Kidney (tissue), 14 donors: ENCODE data around the gene GNG13. TPM values are rescaled to one million over a fixed set of nuclear protein-coding genes. Genes with fewer than 3 reads are reported as not detected.

Experiments used
- DNase-seq, 5 donors: peaks; one replicate each; pipeline ENCODE4 v3.0.0-alpha.2; 2013 to 2020
- FAIRE-seq: peaks from 2 replicates; lab custom pipeline; 2012; peaks lifted over from hg19 to GRCh38; lab: Jason Lieb, UNC
- H3K27ac ChIP-seq, 2 donors: one replicate each; pipeline ENCODE4 v1.7.0; 2013; ENCODE audit warnings: low read depth in 2 of 2, low read length in 2 of 2, inconsistent platforms in 1 of 2
- H3K27me3 ChIP-seq: one replicate; pipeline ENCODE4 v1.7.1; 2013; ENCODE audit warnings: low read length, inconsistent platforms; ENCODE audit not compliant: control insufficient read depth, insufficient read depth
- H3K36me3 ChIP-seq, 3 donors: one replicate each; pipeline versions ENCODE4 v1.7.0 to v1.7.1; 2013; ENCODE audit warnings: low read length in 3 of 3, control low read depth in 1 of 3, inconsistent platforms in 1 of 3; ENCODE audit not compliant: insufficient read depth in 3 of 3, control insufficient read depth in 2 of 3
- H3K4me1 ChIP-seq, 3 donors: one replicate each; pipeline versions ENCODE4 v1.7.0 to v1.7.1; 2013; ENCODE audit warnings: low read length in 3 of 3, inconsistent platforms in 1 of 3, low read depth in 1 of 3; ENCODE audit not compliant: control insufficient read depth in 2 of 3, insufficient read depth in 2 of 3
- H3K4me3 ChIP-seq, 3 donors: one replicate each; pipeline versions ENCODE4 v1.7.0 to v1.8.1; 2013; ENCODE audit warnings: low read length in 3 of 3, control low read depth in 1 of 3, inconsistent platforms in 1 of 3
- H3K9ac ChIP-seq, 3 donors: one replicate each; pipeline versions ENCODE4 v1.7.0 to v1.7.1; 2013; ENCODE audit warnings: low read length in 3 of 3, control low read depth in 1 of 3, inconsistent platforms in 1 of 3
- H3K9me3 ChIP-seq, 3 donors: one replicate each; pipeline versions ENCODE4 v1.7.0 to v1.7.1; 2013; ENCODE audit warnings: low read length in 3 of 3, control low read depth in 1 of 3, inconsistent platforms in 1 of 3; ENCODE audit not compliant: control insufficient read depth in 2 of 3, insufficient read depth in 1 of 3
- CTCF ChIP-seq: IDR thresholded peaks from 3 replicates; pipeline ENCODE4 v1.5.1; 2012; ENCODE audit warnings: mild to moderate bottlenecking, moderate library complexity, borderline replicate concordance; ENCODE audit not compliant: insufficient read depth; ENCODE audit errors: extremely low read depth
- intact Hi-C: fragments of 100-400 bp; cut with DNase I; formaldehyde crosslinking; loops from one replicate; pipeline ENCODE4 v1.11.1; 2022
- polyA plus RNA-seq: library from polyadenylated mRNA; stranded (reverse); fragments of 350-450 nt; fragmentation: Illumina TruSeq; extraction: RNeasy Lipid Tissue Mini Kit (QIAGEN cat#74804); gene quantifications from one replicate; pipeline ENCODE4 v1.2.3, GENCODE V29; 2014; ENCODE audit warnings: low read depth, low replicate concordance; ENCODE audit not compliant: insufficient read depth
- total RNA-seq: library from RNA; stranded (reverse); fragmentation: NEBNext Ultra II Directional; extraction: Animal tissue kit (Norgen Biotek cat#: 25700); gene quantifications from one replicate; pipeline ENCODE4 v1.2.1, GENCODE V29; 2021
- donor health status: control.
- donor health status: control.
- donor health status: control.
- donor health status: control.
- donor health status: control.
- donor health status: DM: yes; HTN: yes; CAD: no.
- donor health status: Normal renal cell carcinoma (clear cell type).

GNG13 gene
- total and polyA plus RNA-seq, 2 donors from 2014 or later = not detected

GRCh38 chr16:824194-824593 is 23.7 kb upstream of the GNG13 start:
- no peak overlapping the region for H3K9ac ChIP-seq
- FAIRE-seq = no peak
- no peak overlapping the region for H3K4me3 ChIP-seq
- TF ChIP-seq CTCF = no peak
- H3K27me3 ChIP-seq = no peaks in the 10 kb centered on the region
- intact Hi-C loops = no loop called here
- no peaks in the 10 kb centered on the region for H3K36me3 ChIP-seq
- no peaks in the 10 kb centered on the region for H3K4me1 ChIP-seq
- H3K9me3 ChIP-seq = no peaks in the 10 kb centered on the region
- no peak overlapping the region for H3K27ac ChIP-seq
- peak in 1 of 5 donors; percentile 79 for DNase-seq

- H3K4me3 ChIP-seq = no peak overlapping the region
- H3K9me3 ChIP-seq = peaks cover 0 to 2% (median 0%) of the 10 kb centered on the region in 3 donors
- no peak for DNase-seq
- no peaks in the 10 kb centered on the region for H3K4me1 ChIP-seq
- no peak for TF ChIP-seq CTCF
- H3K27ac ChIP-seq = no peak overlapping the region
- no peak overlapping the region for H3K9ac ChIP-seq
- intact Hi-C loops = no loop called here
- H3K36me3 ChIP-seq = no peaks in the 10 kb centered on the region
- no peak for FAIRE-seq
- peaks cover 7% of the 10 kb centered on the region for H3K27me3 ChIP-seq
These were observed 22.4 kb upstream of the GNG13 start for GRCh38 chr16:822909-823297.

GRCh38 chr16:822174-822908 is 21.8 kb upstream of the GNG13 start:
- intact Hi-C loops = no loop called here
- peaks cover 0 to 2% (median 0%) of the 10 kb centered on the region in 3 donors for H3K9me3 ChIP-seq
- H3K36me3 ChIP-seq = no peaks in the 10 kb centered on the region
- H3K9ac ChIP-seq = no peak overlapping the region
- H3K27ac ChIP-seq = no peak overlapping the region
- TF ChIP-seq CTCF = no peak
- no peak overlapping the region for H3K4me3 ChIP-seq
- peaks cover 7% of the 10 kb centered on the region for H3K27me3 ChIP-seq
- FAIRE-seq (no peak), DNase-seq (no peak)
- H3K4me1 ChIP-seq = no peaks in the 10 kb centered on the region
